Naive thymus-derived CD4-positive, alpha-beta T cell (primary cell): ENCODE results near the gene NTPCR. TPM values are rescaled to one million over a fixed set of nuclear protein-coding genes. Genes with fewer than 3 reads are reported as not detected.

Experiments used
- ATAC-seq: fragments of 150-1000 bp; cut with Tn5 transposase; 2 replicates; pipeline ENCODE4 v1.10.0; 2021; ENCODE audit warnings: mild to moderate bottlenecking, moderate library complexity
- CTCF ChIA-PET: fragments of 350-600 bp; sonication (Branson Sonifier 250); formaldehyde crosslinking; loops from one replicate; lab custom pipeline; 2021; ENCODE audit warnings: antibody characterized with exemption; lab: Charles Lee
- POLR2A ChIA-PET: fragments of 350-600 bp; sonication (Branson Sonifier 250); formaldehyde crosslinking; loops from one replicate; lab custom pipeline; 2021; ENCODE audit warnings: antibody characterized with exemption, inconsistent platforms; lab: Charles Lee
- DNase-seq, 9 donors: peaks; one replicate each; pipeline versions ENCODE4 v3.0.0 to v3.0.0-alpha.2; 2020 to 2022; ENCODE audit warnings: mixed read lengths in 1 of 9
- H3K27ac ChIP-seq: one replicate; pipeline ENCODE4 v1.7.0; 2013; ENCODE audit warnings: mild to moderate bottlenecking, low read depth, low read length, moderate library complexity
- H3K27me3 ChIP-seq, 2 donors: one replicate each; pipeline ENCODE4 v1.7.0; 2013; ENCODE audit warnings: low read length in 2 of 2, mild to moderate bottlenecking in 2 of 2, moderate library complexity in 2 of 2; ENCODE audit not compliant: control insufficient read depth in 2 of 2, insufficient read depth in 2 of 2
- H3K36me3 ChIP-seq, 3 experiments: 1 replicate in 2 of 3; 2 replicates in 1 of 3; pipeline ENCODE4 v1.7.0; 2013; ENCODE audit warnings: low read length in 3 of 3, mild to moderate bottlenecking in 3 of 3, moderate library complexity in 1 of 3; ENCODE audit not compliant: insufficient read depth in 3 of 3, control insufficient read depth in 2 of 3
- H3K4me1 ChIP-seq, 2 donors: one replicate each; pipeline ENCODE4 v1.7.0; 2013; ENCODE audit warnings: low read length in 2 of 2, mild to moderate bottlenecking in 2 of 2, moderate library complexity in 1 of 2; ENCODE audit not compliant: control insufficient read depth in 2 of 2, insufficient read depth in 2 of 2
- H3K4me3 ChIP-seq: 2 replicates; pipeline ENCODE4 v1.7.0; 2013; ENCODE audit warnings: mild to moderate bottlenecking, low read length
- H3K9me3 ChIP-seq, 3 experiments: 1 replicate in 2 of 3; 2 replicates in 1 of 3; pipeline ENCODE4 v1.7.0; 2013; ENCODE audit warnings: low read length in 3 of 3; ENCODE audit not compliant: control insufficient read depth in 2 of 3
- H3K27ac Mint-ChIP-seq, 9 donors: one replicate each; pipeline ENCODE4 v1.8.0; 2020 to 2022; ENCODE audit warnings: mixed read lengths in 9 of 9, mild to moderate bottlenecking in 8 of 9, moderate library complexity in 5 of 9, inconsistent platforms in 2 of 9
- H3K27me3 Mint-ChIP-seq, 5 donors: one replicate each; pipeline ENCODE4 v1.8.0; 2021 to 2022; ENCODE audit warnings: mixed read lengths in 5 of 5, mild to moderate bottlenecking in 1 of 5
- H3K36me3 Mint-ChIP-seq, 5 donors: one replicate each; pipeline ENCODE4 v1.8.0; 2020 to 2022; ENCODE audit warnings: mixed read lengths in 5 of 5, mild to moderate bottlenecking in 3 of 5, inconsistent platforms in 1 of 5
- H3K4me1 Mint-ChIP-seq, 7 donors: one replicate each; pipeline ENCODE4 v1.8.0; 2020 to 2022; ENCODE audit warnings: mixed read lengths in 7 of 7, mild to moderate bottlenecking in 3 of 7, inconsistent platforms in 1 of 7
- H3K4me3 Mint-ChIP-seq, 10 donors: one replicate each; pipeline ENCODE4 v1.8.0; 2020 to 2022; ENCODE audit warnings: mild to moderate bottlenecking in 10 of 10, mixed read lengths in 10 of 10, moderate library complexity in 6 of 10, inconsistent platforms in 2 of 10
- H3K9me3 Mint-ChIP-seq, 11 donors: one replicate each; pipeline ENCODE4 v1.8.0; 2020 to 2022; ENCODE audit warnings: mixed read lengths in 11 of 11, mild to moderate bottlenecking in 4 of 11, inconsistent platforms in 1 of 11, moderate library complexity in 1 of 11
- intact Hi-C, 2 donors: fragments of 100-400 bp; cut with micrococcal nuclease; formaldehyde crosslinking; loops; one replicate each; pipeline ENCODE4 v1.15.1; 2023
- polyA plus RNA-seq, 2 donors: library from polyadenylated mRNA; unstranded; fragments of 300-500 nt; fragmentation: Illumina TruSeq; gene quantifications; one replicate each; pipeline ENCODE4 v1.2.3, GENCODE V29; 2021
- total RNA-seq, 6 experiments: library from RNA in 5 of 6; stranded (reverse) in 5 of 6; gene quantifications; 1 replicate in 5 of 6; 2 replicates in 1 of 6; pipeline ENCODE4 v1.2.3 and lab custom pipeline; 2021 to 2026

NTPCR gene
- total and polyA plus RNA-seq, 7 experiments from 2014 or later, result 16.0 to 80.5 (median 17.5) TPM

DNA sequence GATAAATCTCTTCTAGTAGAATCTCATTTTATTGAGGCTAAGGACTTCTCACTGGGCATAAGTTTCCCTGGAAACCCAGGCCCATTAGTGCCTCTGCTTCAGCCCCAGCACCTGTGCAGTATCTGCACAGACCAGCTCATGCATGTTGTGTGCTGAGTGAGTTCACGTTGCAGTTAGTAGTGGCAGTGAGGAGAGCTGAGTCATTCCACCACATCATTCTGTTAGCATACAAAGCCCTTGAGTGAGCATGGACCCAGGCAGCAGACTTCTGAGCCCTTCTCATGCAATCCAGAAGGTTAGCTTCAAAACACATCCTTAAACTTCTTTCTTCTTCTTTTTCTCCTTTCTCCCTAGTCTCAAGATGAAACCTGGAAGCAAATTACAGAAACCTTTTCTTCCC, 45.8 kb upstream of the NTPCR start:
- Mint-ChIP-seq H3K4me3 (peak overlapping the region in 1 of 10 donors; percentile 37), H3K4me1 (peaks cover 18 to 53% (median 34%) of the 10 kb centered on the region in 7 donors), H3K27me3 (peaks cover 0 to 4% (median 3%) of the 10 kb centered on the region in 5 donors), H3K9me3 (peaks cover 0 to 5% (median 0%) of the 10 kb centered on the region in 11 donors), H3K27ac (peak overlapping the region in 2 of 9 donors; percentile 65 to 68), H3K36me3 (peaks cover 0 to 8% (median 0%) of the 10 kb centered on the region in 5 donors)
- H3K4me3 ChIP-seq, result no peak overlapping the region
- no peaks in the 10 kb centered on the region for H3K9me3 ChIP-seq
- ATAC-seq (no peak), DNase-seq (no peak)
- no peaks in the 10 kb centered on the region for H3K36me3 ChIP-seq
- intact Hi-C loops, result no loop called here
- ChIA-PET CTCF (no interaction called here), POLR2A (no interaction called here)
- no peaks in the 10 kb centered on the region for H3K27me3 ChIP-seq
- peaks cover 0 to 18% of the 10 kb centered on the region in 2 donors for H3K4me1 ChIP-seq
- no peak overlapping the region for H3K27ac ChIP-seq

DNA sequence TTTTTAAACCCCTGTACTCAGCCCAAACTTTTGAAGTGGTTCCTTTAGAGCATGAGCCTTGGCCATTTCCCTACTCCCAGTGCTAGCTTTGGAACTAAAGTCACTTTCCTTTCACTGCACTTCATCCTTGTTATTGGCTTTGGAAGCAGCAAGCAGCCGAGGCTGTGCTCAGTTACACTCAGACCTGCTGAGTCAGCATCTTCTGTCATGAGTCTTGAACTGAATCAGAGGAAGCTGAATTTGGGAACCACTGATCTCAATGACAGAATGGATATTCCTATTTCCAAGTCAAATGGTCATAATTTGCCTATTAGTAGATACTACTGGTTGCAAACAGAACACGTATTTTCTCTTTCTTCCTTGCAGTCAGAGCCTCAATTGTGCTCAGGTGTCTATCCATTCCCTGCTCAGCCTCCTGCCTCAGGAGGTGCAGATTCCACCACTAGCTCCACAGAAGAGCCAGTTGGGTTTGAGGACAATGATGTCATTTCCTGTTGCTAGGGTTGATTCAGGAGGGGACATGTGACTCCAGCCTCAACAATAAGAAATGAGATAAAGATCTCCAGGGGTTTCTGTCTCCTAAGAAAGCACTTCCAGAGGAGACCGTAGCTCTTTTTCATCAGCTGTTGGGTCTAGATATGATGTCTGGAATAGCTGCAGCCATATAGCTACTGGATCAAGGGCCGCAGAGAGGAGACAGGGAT, 44.9 kb upstream of the NTPCR start:
- ChIA-PET POLR2A (no interaction called here), CTCF (no interaction called here)
- Histone ChIP-seq H3K36me3 (no peaks in the 10 kb centered on the region), H3K27me3 (no peaks in the 10 kb centered on the region), H3K9me3 (no peaks in the 10 kb centered on the region), H3K4me1 (peaks cover 0 to 26% of the 10 kb centered on the region in 2 donors), H3K27ac (no peak overlapping the region), H3K4me3 (no peak overlapping the region)
- Mint-ChIP-seq H3K4me1 (peaks cover 25 to 63% (median 43%) of the 10 kb centered on the region in 7 donors), H3K27me3 (peaks cover 0 to 4% (median 3%) of the 10 kb centered on the region in 5 donors), H3K36me3 (peaks cover 0 to 8% (median 0%) of the 10 kb centered on the region in 5 donors), H3K9me3 (peaks cover 0 to 5% (median 0%) of the 10 kb centered on the region in 11 donors), H3K27ac (peak overlapping the region in 3 of 9 donors; percentile 9 to 47 (median 37)), H3K4me3 (peak overlapping the region in 1 of 10 donors; percentile 72)
- no peak for ATAC-seq
- intact Hi-C loops, result loop anchor here in 1 of 2 donors (1.0 kb wide), 1 partner anchor 19 kb away; no protein-coding TSS in a partner anchor
- no peak for DNase-seq

DNA sequence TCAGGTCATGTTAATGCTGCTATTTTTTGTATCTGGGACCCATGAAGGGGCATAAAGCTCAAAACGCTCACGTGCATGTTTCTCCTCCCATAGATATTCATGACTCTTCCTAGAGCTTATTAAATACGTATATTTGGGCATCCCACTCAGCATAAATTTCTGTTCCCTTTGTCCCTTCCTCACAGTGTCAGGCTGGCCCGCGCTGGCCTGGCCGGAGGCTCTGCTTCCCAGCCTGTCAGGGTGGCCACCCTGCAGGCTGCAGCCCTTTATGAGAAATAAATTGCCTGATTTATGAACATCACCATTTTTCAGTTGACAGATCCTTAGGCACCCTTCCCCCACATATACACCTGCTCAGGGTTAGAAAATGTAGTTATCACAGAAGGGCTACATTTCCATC, 44.0 kb upstream of the NTPCR start:
- ChIA-PET POLR2A (no interaction called here), CTCF (no interaction called here)
- H3K9me3 Mint-ChIP-seq, result peaks cover 0 to 5% (median 0%) of the 10 kb centered on the region in 11 donors
- no peak overlapping the region for H3K27ac Mint-ChIP-seq
- H3K9me3 ChIP-seq, result no peaks in the 10 kb centered on the region
- H3K27me3 Mint-ChIP-seq, result peaks cover 0 to 4% (median 3%) of the 10 kb centered on the region in 5 donors
- H3K4me3 ChIP-seq, result no peak overlapping the region
- DNase-seq, result no peak
- no peaks in the 10 kb centered on the region for H3K27me3 ChIP-seq
- intact Hi-C loops, result no loop called here
- H3K36me3 ChIP-seq, result no peaks in the 10 kb centered on the region
- H3K27ac ChIP-seq, result no peak overlapping the region
- peaks cover 25 to 64% (median 48%) of the 10 kb centered on the region in 7 donors for H3K4me1 Mint-ChIP-seq
- peaks cover 0 to 25% of the 10 kb centered on the region in 2 donors for H3K4me1 ChIP-seq
- no peak for ATAC-seq
- H3K4me3 Mint-ChIP-seq, result no peak overlapping the region
- H3K36me3 Mint-ChIP-seq, result peaks cover 0 to 8% (median 0%) of the 10 kb centered on the region in 5 donors

DNA sequence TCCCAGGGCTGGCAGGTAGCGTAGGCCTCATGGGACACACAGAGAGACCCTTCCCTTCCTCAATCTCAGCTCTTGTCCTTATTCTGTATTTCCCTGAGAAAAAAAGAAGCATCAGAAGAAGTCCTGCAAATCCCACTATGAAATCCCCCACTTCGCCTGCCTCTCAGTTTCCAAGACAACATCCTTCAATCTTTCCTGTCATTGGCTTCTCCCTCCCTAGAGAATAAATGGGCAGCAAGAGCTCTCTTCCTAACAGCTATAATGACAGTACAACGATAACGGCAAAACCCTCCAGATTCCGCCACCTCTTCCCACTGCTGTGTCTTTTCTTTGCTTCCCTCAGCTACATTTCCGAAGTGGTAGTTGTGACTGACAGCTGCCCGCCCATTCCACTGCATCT, 41.6 kb upstream of the NTPCR start:
- Mint-ChIP-seq H3K27me3 (peaks cover 0 to 6% (median 4%) of the 10 kb centered on the region in 5 donors), H3K27ac (peak overlapping the region in 1 of 9 donors; percentile 71), H3K4me1 (peaks cover 26 to 55% (median 46%) of the 10 kb centered on the region in 7 donors), H3K4me3 (peak overlapping the region in 2 of 10 donors; percentile 48 to 62), H3K36me3 (peaks cover 0 to 6% (median 0%) of the 10 kb centered on the region in 5 donors), H3K9me3 (peaks cover 0 to 5% (median 0%) of the 10 kb centered on the region in 11 donors)
- no peaks in the 10 kb centered on the region for H3K27me3 ChIP-seq
- H3K4me1 ChIP-seq, result peaks cover 0 to 25% of the 10 kb centered on the region in 2 donors
- ChIA-PET POLR2A (no interaction called here), CTCF (no interaction called here)
- intact Hi-C loops, result no loop called here
- no peak overlapping the region for H3K27ac ChIP-seq
- ATAC-seq, result no peak
- no peak for DNase-seq
- H3K9me3 ChIP-seq, result no peaks in the 10 kb centered on the region
- no peak overlapping the region for H3K4me3 ChIP-seq
- no peaks in the 10 kb centered on the region for H3K36me3 ChIP-seq

DNA sequence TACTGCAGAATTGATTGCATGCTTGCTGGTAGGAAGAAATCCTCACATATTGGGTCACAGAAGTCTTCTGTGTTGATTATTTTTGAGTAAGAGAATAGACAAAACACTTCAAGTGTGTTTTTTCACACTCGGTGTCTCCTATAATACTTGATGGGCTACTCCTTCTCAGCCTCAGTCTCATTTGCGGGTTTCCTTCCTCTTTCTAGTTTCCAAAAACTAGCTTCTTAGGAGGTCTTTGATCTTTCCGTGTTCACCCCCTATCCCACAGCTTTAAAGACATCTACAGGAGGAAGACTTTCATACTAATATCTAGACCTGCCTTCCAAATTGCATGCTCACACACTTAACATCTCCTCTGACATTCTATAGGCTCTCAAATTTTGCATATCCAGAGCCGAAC, 40.7 kb upstream of the NTPCR start:
- H3K4me1 ChIP-seq, result peaks cover 0 to 25% of the 10 kb centered on the region in 2 donors
- H3K9me3 ChIP-seq, result no peaks in the 10 kb centered on the region
- peaks cover 26 to 49% (median 46%) of the 10 kb centered on the region in 7 donors for H3K4me1 Mint-ChIP-seq
- POLR2A ChIA-PET, result no interaction called here
- no peak for ATAC-seq
- no peaks in the 10 kb centered on the region for H3K36me3 ChIP-seq
- no peak overlapping the region for H3K4me3 ChIP-seq
- no peak overlapping the region for H3K27ac ChIP-seq
- no peaks in the 10 kb centered on the region for H3K27me3 ChIP-seq
- CTCF ChIA-PET, result no interaction called here
- H3K36me3 Mint-ChIP-seq, result peaks cover 0 to 6% (median 0%) of the 10 kb centered on the region in 5 donors
- H3K27me3 Mint-ChIP-seq, result peaks cover 0 to 6% (median 4%) of the 10 kb centered on the region in 5 donors
- H3K4me3 Mint-ChIP-seq, result peak overlapping the region in 9 of 10 donors; percentile 0 to 62 (median 48)
- H3K9me3 Mint-ChIP-seq, result peaks cover 0 to 5% (median 0%) of the 10 kb centered on the region in 11 donors
- H3K27ac Mint-ChIP-seq, result peak overlapping the region in 2 of 9 donors; percentile 0 to 3
- DNase-seq, result peak in 1 of 9 donors; percentile 15
- intact Hi-C loops, result no loop called here

DNA sequence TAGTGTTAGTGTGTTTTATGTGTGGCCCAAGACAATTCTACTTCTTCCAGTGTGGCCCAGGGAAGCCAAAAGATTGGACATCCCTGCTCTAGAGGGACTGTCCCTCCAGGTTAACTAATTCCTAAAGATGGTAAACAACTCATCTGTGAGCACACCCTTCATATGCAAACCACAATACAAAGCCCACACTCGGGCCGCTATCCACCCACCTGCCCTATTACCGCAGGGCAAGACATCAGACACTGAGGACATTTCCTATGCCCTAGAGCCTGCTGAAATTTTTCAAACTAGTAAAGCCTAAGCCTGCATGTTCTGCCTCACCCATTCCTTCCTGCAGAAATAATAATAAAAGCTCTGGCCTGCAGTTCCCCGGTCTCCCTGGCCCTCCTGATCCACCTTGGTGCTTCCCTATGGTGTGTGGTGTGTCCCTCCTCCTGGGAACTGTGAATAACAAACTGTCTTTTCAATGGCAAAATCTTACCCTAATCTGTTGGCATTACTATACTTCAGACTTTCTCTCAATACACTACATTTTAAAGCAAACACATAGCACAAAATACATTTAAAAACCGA, 39.3 kb upstream of the NTPCR start:
- CTCF ChIA-PET, result no interaction called here
- H3K36me3 Mint-ChIP-seq, result peaks cover 0 to 4% (median 0%) of the 10 kb centered on the region in 5 donors
- ATAC-seq, result no peak
- no peaks in the 10 kb centered on the region for H3K9me3 ChIP-seq
- peak overlapping the region in 3 of 10 donors; percentile 48 to 62 (median 48) for H3K4me3 Mint-ChIP-seq
- no peak overlapping the region for H3K4me3 ChIP-seq
- no peaks in the 10 kb centered on the region for H3K27me3 ChIP-seq
- POLR2A ChIA-PET, result interaction anchor here (1.0 kb wide), 1 partner anchor 26 kb away, joined by 3 read pairs; no protein-coding TSS in a partner anchor
- H3K27ac Mint-ChIP-seq, result no peak overlapping the region
- intact Hi-C loops, result no loop called here
- H3K36me3 ChIP-seq, result no peaks in the 10 kb centered on the region
- H3K9me3 Mint-ChIP-seq, result peaks cover 0 to 5% (median 0%) of the 10 kb centered on the region in 11 donors
- H3K4me1 ChIP-seq, result peaks cover 0 to 20% of the 10 kb centered on the region in 2 donors
- peaks cover 20 to 42% (median 36%) of the 10 kb centered on the region in 7 donors for H3K4me1 Mint-ChIP-seq
- no peak for DNase-seq
- peaks cover 0 to 9% (median 4%) of the 10 kb centered on the region in 5 donors for H3K27me3 Mint-ChIP-seq
- H3K27ac ChIP-seq, result no peak overlapping the region
